Activated CD4-positive, alpha-beta T cell treated with anti-CD3 and anti-CD28 coated beads for 4 hours (primary cell): ENCODE results near the gene PRKN.

ENCODE experiments used
- DNase-seq, 2 donors: peaks; one replicate each; pipeline ENCODE4 v3.0.0-alpha.2; 2020

Gene PRKN

DNA sequence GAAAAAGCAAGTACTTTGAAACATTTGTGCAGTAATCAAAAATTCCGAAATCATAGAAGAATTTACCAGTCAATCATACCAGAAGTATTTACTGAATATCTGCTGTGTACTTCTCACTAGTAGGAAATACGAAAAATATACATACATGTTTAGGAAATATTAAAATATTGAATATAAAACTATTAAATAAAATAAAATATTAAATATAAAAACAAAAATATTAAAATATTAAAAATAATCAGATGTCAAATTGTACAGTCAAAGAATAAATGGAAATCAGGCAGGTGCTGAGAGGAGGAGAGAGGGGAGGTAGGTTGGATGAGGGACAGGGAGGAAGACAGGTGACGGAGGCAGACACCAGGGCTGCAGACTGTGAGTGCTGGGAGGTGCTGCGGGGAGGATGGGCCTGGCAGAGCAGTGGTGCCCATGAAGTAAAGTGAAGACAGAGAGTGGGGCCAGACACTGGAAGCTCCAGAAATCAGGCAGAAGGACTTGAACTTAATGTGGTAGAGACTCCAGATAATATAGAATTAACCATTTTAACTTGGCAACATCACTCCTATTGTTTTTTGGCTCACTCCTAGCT lies 55.9 kb downstream of the PRKN start:
- DNase-seq, result no peak

DNA sequence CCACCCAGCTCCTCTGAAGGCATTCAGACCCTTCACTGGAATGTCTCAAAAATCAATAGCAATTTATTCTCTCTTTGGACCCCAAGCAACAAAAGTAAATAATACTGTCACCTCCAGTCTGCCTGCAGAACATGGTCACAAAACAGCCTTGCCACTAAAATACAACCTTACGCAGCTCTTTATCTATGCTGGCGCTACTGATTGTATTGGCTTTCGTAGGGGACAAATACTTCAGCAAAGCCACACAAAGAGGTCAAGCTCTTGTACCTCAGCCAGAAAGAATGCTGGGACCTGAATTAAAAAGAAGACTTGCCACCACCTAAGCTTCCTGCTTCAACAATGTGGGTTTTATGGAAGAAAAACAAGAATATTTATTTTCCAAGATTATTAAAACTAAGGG lies 57.2 kb downstream of the PRKN start:
- no peak for DNase-seq

DNA sequence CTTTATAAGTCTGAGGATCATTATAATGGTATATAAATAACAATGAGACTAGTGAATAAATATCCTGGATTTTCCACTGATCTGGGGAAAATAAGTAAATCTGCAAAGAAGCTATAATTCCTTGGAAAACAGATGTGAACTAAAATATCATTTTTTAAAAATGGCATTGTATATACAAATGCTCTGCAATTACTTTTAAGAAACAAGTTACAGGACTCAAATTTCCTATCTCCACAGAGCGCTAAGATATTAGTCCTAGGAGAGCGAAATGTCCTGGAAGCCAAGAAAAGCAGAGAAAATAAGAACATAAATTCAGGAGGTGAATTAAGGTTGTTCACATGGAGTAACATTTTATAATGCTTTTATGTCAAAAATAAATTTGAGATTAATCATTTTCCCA lies 61.3 kb downstream of the PRKN start:
- DNase-seq, result no peak

DNA sequence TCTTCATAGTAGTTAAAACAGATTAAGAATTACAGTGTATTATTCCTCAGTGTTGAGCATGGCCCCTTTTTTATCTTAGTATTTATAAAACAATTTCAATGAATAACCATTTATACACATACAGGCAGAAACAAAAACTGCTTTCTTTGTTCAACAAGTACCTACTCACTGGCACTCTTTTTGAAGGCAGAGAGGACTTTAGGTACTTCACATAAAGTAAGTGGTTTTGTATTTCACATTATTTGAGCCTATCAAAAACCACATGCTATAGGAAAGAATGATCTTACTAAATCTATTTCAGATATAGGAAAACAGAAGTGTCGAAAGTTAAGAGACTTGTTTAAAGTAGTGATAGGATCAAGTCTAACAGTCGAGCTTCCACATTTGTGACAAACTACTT lies 73.8 kb downstream of the PRKN start:
- no peak for DNase-seq

DNA sequence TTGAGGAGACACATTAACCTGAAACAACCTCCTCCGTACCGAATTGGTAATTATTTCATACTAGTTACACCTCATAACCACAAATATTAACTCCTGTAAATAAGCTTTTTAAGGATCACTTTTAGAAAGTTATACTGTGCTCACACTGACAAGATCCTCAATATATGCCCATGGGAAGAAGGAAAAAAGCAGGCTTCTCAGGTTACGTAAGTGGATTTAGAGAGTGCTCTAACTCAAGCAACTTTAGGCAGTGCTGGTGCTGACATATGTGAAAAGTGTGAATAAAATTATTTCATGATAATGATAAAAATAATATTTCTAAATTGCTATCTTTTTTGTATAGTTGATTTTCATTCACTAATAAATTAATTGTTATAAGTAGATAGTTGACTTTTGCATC lies 76.1 kb downstream of the PRKN start:
- no peak for DNase-seq

DNA sequence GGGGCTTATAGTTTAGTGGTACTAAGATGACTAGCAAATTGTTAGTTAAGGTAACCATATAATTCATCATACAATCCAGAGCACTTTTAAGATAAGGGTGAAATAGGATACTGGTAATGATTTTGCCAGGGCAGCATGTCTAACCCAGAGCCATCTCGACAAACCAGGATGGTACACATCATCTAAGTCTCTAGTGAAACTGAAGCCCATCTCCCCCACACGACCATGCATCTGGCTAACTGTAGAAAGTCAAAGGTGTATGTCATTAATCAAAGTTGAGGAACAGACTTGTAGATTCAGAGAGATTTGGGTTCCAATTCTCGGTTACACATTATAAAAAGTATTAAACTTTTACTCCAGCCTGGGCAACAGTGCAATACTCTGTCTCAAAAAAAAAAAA lies 78.3 kb downstream of the PRKN start:
- no peak for DNase-seq

DNA sequence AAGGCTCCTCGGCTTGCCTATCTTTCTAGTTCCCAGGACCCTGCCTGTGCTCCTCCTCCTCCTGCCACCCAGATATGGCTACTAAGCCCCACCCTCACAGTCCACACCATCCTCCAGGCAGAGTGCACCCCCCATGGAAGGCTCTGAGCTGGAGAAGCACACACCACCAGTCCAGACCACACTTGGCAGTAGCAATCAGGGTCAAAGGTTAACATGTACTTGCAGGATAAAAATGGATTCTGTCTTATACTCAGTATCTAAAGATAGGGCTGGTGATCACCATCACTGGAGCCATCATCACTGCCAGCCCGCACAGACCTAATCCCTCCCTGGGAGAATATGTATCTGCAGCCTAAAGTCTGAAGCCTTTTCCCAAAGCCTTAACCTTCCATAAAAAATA lies 83.4 kb downstream of the PRKN start:
- DNase-seq, result no peak

DNA sequence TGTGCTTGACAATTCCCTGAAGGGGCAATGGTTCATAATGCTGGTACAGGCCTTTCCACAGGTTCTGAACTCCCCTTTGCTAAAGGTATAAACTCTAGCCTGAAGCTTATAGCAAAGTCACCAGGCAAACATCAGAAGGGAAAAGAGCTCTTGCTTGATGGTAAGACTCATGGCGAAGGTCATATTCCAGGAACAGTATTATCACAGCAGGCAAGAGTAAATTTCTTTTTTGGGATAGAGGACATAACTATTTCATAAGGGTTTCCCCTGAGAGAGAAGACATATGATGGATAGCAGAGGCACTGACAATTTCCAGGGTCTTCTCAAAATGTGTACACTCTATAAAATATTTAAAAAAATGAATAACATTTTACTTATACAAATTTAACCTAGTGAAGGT lies 86.8 kb downstream of the PRKN start:
- DNase-seq, result no peak

DNA sequence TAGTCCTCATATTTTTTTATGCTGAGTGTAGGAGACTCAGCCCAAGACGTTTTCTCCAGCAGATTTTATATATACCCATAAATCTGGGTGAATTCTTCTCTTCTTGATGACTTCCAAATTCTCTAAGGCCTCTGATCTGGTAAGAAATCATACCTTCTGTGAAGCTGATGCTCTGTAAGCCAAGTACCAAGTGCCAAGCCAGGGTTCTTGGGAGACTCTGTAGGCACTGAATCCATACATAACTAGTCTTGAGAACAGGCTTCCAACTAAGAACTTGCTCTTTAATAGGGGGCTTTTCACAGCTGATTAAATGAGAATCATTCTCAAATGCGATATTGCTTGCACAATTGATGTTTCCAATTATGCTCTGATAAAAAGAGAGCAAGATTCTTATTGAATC lies 87.6 kb downstream of the PRKN start:
- DNase-seq, result no peak

DNA sequence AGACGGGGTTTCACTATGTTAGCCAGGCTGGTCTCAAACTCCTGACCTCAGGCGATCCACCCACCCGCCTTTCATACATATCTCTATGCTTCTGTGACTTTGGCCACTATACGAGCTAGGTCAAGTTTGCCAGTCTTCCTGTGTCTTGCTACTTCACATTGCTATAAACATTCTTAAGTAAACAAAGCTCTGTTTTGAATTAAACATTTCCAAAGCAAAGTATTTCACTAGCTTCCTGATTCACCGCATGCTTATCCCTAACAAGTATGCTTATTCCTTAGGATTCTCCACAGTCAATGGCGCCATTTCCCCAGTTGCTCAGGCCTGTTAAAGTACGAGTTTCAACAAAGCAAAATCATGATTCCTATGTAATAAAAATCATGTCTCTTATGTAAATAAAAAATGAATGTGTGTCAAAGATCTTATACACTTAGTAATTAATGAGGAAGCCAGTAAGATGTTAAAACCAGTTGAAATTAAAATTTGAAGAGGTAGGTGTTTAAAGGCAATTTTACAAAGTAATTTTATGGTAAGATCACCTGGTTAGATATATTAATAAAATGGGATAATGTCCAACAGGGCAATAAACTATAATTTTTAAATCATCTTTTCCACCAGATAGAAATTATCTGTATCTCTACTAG lies 88.5 kb downstream of the PRKN start:
- no peak for DNase-seq

DNA sequence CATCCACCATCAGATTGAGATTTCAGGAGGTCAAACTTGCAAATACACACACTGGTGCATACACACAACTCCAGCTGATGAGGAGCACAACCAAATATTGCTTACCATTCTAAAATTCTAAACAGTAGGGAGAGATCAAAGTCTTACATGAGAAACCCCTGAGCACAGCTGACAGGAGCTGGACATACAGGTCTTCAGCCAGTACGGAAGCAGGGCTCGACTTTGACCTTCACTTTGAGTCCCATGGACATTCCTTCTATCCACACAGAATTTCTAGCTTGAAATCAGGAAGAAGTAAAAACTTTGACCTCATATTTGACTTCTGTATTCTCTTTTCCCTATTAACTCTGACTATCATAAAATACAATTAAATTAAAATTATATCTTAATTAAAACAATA lies 90.2 kb downstream of the PRKN start:
- no peak for DNase-seq

DNA sequence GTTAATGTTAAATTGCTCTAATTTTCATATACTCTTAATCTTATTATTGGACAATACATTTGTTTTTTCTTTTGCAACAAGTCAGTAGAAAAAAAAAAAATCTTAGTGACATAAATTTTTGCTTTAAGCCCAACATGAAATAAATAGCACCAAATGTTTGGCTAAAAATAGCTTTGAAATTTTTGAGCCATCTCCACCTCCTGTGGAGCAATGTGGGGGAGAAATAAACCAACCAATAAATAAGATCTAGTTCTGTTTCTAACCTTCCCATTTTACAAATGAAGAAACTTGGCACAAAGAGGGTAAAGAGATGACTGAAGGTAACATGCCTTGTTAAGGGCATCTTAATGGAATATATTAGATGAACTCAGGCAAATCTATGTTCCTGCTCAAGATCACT lies 91.4 kb downstream of the PRKN start:
- no peak for DNase-seq

DNA sequence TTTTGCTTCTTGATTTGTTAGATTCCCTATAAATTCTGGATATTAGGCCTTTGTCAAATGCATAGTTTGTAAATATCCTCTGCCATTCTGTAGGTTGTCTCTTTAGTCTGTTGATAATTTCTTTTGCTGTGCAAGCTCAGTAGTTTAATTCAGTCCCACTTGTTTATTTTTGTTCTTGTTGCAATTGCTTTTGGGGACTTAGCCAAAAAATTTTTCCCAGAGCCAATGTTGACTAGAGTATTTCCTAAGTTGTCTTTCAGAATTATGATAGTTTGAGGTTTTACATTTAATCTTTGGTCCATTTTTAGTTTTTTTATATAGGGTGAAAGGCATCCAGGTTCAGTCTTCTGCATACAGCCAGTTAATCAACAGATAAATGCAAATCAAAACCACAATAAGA lies 96.0 kb downstream of the PRKN start:
- DNase-seq, result no peak

DNA sequence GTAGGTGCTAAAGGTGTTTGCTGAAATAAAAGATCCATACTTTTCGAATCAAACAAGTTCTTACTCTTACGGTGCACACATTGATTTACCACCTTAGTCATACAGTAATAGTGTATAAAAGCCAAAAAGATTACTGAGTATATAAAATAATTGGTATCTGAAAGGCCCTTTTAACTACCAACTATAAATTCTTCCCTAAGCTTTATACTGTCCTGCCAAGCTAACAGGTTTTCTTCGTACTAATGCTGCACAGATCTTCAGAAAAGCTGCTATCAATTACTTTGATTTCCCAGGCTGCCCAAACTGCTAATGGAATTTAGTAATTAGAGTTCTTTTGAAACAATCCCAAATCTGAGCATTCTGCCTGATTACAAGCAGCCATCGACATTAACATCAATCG lies 97.5 kb downstream of the PRKN start:
- no peak for DNase-seq

DNA sequence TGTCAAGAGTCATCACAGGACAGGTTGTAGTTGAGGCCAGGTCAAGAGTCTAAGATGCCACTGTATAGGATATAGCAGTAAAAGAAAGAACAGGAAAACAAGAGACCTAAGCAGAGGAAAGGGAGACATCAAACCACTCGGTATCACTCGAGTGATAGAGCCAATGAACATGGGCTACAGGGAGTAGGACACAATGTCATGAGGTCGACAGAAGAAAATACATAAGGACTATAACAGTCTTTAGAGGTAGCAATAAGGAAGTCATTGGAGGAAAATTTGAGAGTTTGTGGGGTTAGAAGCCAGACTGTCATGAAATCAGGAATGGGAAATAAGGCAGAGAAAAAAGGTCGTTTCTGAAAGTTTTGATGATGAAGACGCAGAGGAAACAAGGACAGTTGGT lies 99.7 kb downstream of the PRKN start:
- DNase-seq, result no peak

DNA sequence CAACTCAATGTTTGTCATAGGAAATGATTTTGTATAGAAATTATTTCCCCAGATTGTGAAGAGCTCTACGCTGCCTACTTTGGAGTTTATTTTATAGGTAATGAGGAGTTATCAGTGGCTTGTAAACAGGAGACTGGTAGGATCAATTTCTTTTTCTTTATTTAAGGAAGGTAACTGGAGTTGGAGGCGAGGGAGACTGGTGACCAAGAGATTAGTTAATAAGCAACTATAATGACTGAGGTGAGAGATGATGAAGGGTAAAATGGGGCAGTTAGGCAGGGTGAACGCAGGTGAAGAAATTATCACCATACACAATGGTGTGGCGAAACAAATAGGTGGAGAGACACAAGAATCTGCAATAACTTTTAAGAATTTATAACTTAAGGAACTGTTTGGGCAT lies 100.2 kb downstream of the PRKN start:
- DNase-seq, result no peak

DNA sequence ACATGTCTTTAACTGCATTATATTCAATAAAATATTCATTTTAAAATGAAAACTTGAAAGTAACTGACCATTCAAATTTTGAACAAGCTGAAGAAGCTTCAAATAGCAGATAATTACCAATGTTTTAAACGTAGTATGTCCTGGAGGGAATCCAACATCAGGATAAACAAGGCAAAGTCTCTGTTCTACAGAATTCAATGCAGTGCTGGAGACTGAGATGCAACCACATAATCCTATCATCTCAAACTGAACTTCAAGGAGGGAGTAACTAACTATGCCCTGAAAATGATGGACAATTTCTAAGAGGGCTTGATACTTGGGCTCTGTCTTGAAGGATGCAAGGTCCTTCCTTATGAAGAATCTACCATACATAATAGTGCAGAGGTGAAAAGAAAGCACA lies 100.7 kb downstream of the PRKN start:
- DNase-seq, result no peak

DNA sequence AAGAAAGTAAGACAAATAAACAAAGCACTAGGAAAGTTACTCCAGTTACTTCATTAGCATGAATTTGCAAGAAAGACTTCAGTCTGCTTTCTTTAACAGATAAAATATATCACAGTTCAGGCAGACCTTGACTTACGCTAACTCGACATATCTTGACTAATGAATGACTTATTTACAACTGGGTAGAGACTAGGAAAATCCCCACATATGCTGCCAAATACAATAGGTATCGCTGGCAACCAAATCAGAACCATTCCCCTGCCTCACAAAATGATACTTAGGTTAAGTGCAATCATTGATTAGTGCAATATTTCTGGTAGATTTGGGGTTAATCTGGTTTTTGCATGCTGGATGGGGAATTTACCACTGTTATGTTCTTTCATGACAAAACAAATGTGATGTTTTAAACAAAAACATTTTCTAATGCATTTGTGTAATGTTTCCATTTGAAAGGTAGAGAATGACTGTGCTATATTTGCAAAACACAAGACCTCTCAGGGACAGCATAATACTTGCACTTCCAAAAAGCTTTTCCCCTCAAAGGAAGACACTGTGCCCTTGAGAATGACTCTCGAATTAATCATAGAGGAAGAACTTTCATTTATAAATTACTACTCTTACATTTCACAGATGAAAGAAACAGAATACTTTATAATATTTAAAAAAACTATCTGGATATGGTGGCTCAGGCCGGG lies 101.6 kb downstream of the PRKN start:
- DNase-seq, result no peak

DNA sequence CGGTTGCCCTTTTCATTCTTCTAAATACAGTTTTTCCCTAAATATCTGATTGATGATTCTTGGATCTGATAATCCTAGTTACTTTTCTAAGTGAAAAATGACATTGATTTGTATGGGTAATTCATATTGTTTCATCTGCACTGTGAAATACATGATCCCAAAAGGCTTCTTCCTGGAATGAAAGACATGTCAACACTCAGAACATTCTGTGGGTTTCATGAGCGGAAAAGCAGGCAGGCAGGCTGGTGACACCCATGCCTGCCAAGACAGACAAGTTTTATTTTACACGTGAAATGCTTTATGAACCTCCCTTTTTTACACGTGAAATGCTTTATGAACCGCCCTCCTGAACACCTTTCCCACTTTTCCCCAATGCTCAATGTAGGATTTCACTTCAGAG lies 105.0 kb downstream of the PRKN start:
- DNase-seq, result no peak

DNA sequence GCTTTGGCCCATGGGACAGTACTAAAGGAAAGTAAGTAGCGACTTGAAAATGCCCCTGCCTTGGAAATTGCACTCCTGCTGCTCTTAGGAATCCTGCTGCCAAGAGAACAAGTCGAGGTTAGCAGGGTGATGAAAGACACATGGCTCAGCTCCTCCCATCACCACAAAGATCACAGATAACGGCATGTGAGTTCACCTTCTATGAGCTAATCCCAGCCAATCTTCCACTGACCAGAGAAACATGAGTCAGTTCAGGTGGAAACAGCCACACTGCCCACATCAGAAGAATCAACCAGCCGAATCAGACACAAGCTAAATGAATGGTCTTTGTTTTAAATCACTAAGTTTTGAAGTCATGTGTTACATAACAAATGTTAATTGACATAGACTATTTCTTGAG lies 106.3 kb downstream of the PRKN start:
- DNase-seq, result no peak

DNA sequence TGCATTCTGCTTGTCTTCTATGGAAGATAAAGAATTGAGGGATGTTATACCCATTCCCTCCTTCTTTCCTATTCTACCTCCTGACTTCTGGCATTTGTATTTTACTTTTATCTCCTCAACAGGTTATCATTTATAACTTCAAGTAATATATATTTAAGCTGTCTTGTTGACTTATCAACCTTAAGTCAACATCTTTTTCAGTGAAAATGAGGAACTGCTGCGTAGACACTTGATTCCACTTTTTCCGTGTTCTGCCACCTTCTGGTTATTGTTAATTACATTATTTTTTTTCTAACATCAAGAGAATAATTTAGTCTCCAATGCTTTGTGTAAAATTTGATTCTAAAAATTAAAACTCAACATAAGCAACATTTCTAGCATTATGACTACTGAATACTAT lies 107.5 kb downstream of the PRKN start:
- no peak for DNase-seq

DNA sequence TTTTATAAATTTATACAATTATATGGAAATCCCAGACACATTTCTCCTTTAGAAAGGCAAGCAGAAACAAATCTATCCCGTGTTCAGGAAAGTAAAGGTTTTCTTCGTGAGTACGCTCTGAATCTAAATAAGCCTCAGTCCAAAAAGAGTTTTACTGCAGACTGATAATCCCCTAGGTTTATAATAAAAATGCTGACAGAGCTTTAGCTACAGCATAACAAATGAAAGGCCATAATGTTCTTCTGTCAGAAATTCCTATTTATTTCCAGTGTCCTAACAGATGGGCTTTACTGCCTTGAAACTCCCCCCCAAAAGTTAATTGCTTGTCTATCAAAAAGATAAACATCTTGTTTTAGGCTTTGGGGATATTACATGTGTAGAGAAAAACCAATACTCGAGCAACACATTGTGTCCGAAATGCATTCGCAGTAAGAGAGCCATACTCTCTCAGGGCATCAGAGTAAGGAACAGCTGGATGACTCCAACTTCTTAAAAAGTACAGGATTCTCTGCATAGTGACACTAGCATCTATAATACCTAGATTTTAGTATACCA lies 109.0 kb downstream of the PRKN start:
- no peak for DNase-seq

DNA sequence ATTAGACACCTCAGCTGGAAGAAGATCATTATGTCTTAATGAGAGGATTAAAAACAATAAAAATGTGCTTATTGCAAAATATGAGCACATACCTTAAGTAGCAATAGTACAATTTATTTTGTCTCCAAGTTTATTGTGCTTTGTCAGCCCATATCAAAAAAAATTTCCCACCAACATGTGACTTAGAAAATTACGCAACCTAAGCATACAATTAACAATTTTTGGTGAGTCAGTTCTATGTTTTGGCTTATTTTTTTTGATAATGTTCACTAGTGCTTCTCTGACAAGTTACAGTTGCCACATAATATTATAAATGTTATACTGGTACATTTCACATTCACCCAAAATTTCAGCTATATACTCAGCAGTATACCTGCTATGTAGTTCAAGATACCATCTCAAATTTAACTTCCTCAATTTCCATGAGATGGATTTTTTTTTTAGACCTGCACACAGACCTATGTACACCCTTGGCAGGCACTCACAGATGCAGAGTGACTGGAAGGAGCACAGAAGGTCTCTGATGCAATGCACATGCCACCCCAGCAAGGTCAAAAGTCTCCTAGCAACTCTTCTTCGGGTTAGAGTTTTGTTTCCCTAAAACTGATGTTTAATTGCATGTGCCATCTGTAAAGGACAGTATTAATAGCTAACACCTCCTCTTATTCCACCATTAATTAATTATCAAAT lies 112.4 kb downstream of the PRKN start:
- DNase-seq, result no peak

DNA sequence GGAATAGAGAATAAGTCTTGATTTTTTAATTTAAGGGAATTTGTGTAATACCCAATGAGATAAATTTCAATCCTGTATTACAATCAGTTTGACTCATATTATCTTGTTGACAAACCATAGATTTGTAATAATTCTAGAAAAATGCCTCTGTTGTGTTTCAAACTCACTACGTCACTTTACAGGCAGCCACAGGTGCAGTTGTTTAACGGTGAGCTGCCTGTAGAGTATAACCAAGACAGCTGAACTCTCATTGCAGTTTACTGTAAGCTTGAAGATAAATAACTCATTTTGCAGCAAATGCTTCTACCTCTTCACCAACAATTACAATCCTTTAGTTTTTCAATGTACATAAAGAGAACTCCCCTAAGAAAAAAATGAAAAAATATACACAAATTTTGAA lies 114.3 kb downstream of the PRKN start:
- DNase-seq, result no peak
